ENCODE results near the gene IKBKG. TPM values are rescaled to one million over a fixed set of nuclear protein-coding genes. Genes with fewer than 3 reads are reported as not detected.
A peak's percentile ranks its signal among the peaks of the same experiment; 100 is the strongest.
"Not testable (repeated sequence)": the region's sequence is repeated elsewhere in the genome, so short reads cannot be mapped to it uniquely, and the experiment has no call there.

The IKBKG gene, protein sequence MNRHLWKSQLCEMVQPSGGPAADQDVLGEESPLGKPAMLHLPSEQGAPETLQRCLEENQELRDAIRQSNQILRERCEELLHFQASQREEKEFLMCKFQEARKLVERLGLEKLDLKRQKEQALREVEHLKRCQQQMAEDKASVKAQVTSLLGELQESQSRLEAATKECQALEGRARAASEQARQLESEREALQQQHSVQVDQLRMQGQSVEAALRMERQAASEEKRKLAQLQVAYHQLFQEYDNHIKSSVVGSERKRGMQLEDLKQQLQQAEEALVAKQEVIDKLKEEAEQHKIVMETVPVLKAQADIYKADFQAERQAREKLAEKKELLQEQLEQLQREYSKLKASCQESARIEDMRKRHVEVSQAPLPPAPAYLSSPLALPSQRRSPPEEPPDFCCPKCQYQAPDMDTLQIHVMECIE
- polyA plus RNA-seq (2013), result 13.9 TPM

DNA sequence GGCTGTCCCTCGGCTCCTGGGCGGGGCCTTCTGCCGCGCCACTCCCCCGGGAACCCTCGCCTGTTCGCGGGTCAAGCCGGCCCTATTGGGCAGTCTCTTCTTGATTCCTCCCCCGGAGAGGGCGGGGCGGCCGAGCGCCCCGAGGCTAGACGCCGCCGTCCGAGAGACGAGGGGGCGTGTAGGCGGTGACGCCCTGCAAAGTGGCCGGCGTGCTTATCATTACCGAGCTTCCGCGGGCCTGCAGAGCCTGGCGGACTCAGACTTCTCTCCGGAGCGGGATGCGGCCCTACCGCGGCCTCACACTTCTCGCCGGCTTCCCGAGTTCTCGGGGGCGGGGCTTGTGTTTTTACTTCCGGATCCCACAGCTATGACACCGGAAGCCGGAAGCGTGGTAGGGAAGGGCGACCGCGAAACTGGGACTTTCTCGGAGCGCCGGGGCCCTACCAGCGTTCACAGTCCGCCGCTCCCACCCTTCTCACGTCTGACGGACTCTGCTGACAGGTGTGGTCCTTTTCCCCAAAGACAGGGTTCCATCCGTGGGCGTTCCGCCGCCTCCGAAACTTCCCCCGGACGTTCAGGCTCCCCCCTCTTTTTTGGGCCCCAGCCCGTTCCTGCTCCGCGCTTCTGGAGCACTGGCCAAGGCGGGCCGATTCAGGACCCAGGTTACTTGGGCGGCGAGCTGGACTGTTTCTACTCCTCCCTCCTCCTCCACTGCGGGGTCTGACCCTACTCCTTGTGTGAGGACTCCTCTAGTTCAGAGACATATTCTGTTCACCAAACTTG, at the start of gene IKBKG:
Gene IKBKG, plus strand, starts transcription at position 376 of the 783 bp plus-strand sequence. CDS start 4,383 bp downstream, outside the sequence.
- POLR2A ChIA-PET, result no interaction called here
- Histone ChIP-seq H3K27ac (ENCODE audit: insufficient read depth in 1 of 2, low read depth in 1 of 2, low read length in 2 of 2, poor library complexity in 1 of 2, severe bottlenecking in 2 of 2) (peak within 1 kb of the TSS; percentile 74 to 89), H3K4me1 (ENCODE audit: control extremely low read depth in 1 of 4, control insufficient read depth in 4 of 4, insufficient read depth in 4 of 4, low read length in 3 of 4) (peaks cover 1 to 52% (median 41%) of the 10 kb centered on the region in 4 experiments), H3K9me3 (ENCODE audit: control extremely low read depth in 1 of 5, control insufficient read depth in 4 of 5, insufficient read depth in 2 of 5, low read depth in 1 of 5, low read length in 4 of 5) (peaks cover 0 to 8% (median 0%) of the 10 kb centered on the region in 5 experiments), H3K27me3 (replicated peaks in 2 of 5; ENCODE audit: control insufficient read depth in 4 of 5, insufficient read depth in 5 of 5, low read length in 4 of 5) (no peaks in the 10 kb centered on the region), H3K4me3 (ENCODE audit: control insufficient read depth in 1 of 7, extremely low read depth in 1 of 7, insufficient read depth in 4 of 7, low read depth in 2 of 7, low read length in 6 of 7) (peak within 1 kb of the TSS; percentile 68 to 89 (median 77)), H3K36me3 (ENCODE audit: control insufficient read depth in 4 of 4, insufficient read depth in 4 of 4, low read length in 3 of 4) (peaks cover 0 to 9% (median 4%) of the 10 kb centered on the region in 4 experiments)
- CTCF ChIA-PET, result no interaction called here
- WGBS (ENCODE audit: insufficient coverage), result 36% methylated on average over 57 of the region's 69 CpGs
- DNase-seq, result peak; percentile 85 to 92 (median 89)

DNA sequence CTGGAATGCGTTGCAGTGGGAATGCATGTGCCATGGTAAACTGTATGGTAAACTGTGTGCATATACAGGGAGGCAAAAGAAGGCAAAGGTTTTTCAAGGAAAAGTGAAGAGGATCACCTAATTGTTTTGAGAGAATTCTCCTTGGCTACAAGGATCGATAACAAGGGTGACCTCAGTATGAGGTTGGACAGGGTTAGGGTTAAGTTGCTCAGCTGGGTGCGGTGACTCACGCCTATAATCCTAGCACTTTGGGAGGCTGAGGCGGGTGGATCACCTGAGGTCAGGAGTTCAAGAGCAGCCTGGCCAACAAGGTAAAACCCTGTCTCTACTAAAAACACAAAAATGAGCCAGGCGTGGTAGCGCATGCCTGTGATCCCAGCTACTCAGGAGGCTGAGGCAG, 46.0 kb upstream of the IKBKG start:
- DNase-seq; H3K9me3 ChIP-seq (ENCODE audit: control extremely low read depth in 1 of 5, control insufficient read depth in 4 of 5, insufficient read depth in 2 of 5, low read depth in 1 of 5, low read length in 4 of 5); POLR2A ChIA-PET; H3K4me1 ChIP-seq (ENCODE audit: control extremely low read depth in 1 of 4, control insufficient read depth in 4 of 4, insufficient read depth in 4 of 4, low read length in 3 of 4); H3K4me3 ChIP-seq (ENCODE audit: control insufficient read depth in 1 of 7, extremely low read depth in 1 of 7, insufficient read depth in 4 of 7, low read depth in 2 of 7, low read length in 6 of 7); H3K27me3 ChIP-seq (replicated peaks in 2 of 5; ENCODE audit: control insufficient read depth in 4 of 5, insufficient read depth in 5 of 5, low read length in 4 of 5); H3K27ac ChIP-seq (ENCODE audit: insufficient read depth in 1 of 2, low read depth in 1 of 2, low read length in 2 of 2, poor library complexity in 1 of 2, severe bottlenecking in 2 of 2): not testable (repeated sequence)
- 96% methylated on average over 7 of the region's 7 CpGs for WGBS (ENCODE audit: insufficient coverage)
- peaks cover 0 to 15% (median 0%) of the 10 kb centered on the region in 4 experiments for H3K36me3 ChIP-seq (ENCODE audit: control insufficient read depth in 4 of 4, insufficient read depth in 4 of 4, low read length in 3 of 4)
- CTCF ChIA-PET, result interaction anchor here (1.5 kb wide), 1 partner anchor 14 kb away, joined by 3 read pairs; no protein-coding TSS in a partner anchor

DNA sequence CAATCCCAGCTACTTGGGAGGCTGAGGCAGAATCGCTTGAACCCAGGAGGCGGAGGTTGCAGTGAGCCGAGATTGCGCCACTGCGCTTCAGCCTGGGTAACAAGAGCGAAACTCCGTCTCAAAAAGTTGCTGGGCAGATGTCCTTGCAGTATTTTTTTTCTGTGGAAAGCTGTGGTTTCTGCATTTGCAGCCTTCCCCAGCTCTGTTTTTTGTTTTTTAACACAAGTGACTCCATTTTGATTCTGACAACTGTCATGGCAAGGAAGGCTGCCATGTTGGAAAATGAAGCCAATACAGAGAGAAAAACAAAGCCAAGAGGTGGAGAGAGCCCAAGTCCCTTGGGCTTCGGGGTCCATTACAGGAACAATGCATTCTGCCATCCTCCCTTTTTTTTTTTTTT, 45.3 kb upstream of the IKBKG start:
- no peak for DNase-seq
- Histone ChIP-seq H3K36me3 (ENCODE audit: control insufficient read depth in 4 of 4, insufficient read depth in 4 of 4, low read length in 3 of 4) (peaks cover 0 to 17% (median under 1%) of the 10 kb centered on the region in 4 experiments), H3K4me1 (ENCODE audit: control extremely low read depth in 1 of 4, control insufficient read depth in 4 of 4, insufficient read depth in 4 of 4, low read length in 3 of 4) (no peaks in the 10 kb centered on the region), H3K27me3 (replicated peaks in 2 of 5; ENCODE audit: control insufficient read depth in 4 of 5, insufficient read depth in 5 of 5, low read length in 4 of 5) (peaks cover 0 to 14% (median 0%) of the 10 kb centered on the region in 5 experiments), H3K9me3 (ENCODE audit: control extremely low read depth in 1 of 5, control insufficient read depth in 4 of 5, insufficient read depth in 2 of 5, low read depth in 1 of 5, low read length in 4 of 5) (no peaks in the 10 kb centered on the region), H3K4me3 (ENCODE audit: control insufficient read depth in 1 of 7, extremely low read depth in 1 of 7, insufficient read depth in 4 of 7, low read depth in 2 of 7, low read length in 6 of 7) (no peak overlapping the region), H3K27ac (ENCODE audit: insufficient read depth in 1 of 2, low read depth in 1 of 2, low read length in 2 of 2, poor library complexity in 1 of 2, severe bottlenecking in 2 of 2) (no peak overlapping the region)
- ChIA-PET POLR2A (no interaction called here), CTCF (interaction anchor here (0.9 to 1.5 kb wide), 2 partner anchors 13 to 25 kb away, joined by 3 read pairs; no protein-coding TSS in a partner anchor)
- WGBS (ENCODE audit: insufficient coverage), result 83% methylated on average over 7 of the region's 8 CpGs

DNA sequence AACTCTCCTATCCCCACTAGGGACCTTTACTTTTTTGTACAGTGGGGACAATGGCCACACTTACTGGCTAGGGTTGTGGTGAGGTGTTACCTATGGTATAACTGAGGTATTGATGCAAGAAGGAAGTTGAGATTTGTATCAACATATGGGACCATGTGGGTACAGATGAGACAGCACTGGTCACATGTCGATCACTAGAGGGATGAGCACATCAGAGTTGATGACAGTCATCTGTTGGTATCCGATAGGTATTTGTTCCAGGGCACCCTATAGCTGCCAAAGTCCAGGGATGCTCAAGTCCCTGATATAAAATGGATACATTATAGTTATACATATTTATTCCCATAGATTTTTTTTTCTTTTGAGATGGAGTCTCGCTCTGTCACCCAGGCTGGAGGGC, 44.4 kb upstream of the IKBKG start:
- 83% methylated on average over 2 of the region's 3 CpGs for WGBS (ENCODE audit: insufficient coverage)
- ChIA-PET POLR2A (no interaction called here), CTCF (no interaction called here)

DNA sequence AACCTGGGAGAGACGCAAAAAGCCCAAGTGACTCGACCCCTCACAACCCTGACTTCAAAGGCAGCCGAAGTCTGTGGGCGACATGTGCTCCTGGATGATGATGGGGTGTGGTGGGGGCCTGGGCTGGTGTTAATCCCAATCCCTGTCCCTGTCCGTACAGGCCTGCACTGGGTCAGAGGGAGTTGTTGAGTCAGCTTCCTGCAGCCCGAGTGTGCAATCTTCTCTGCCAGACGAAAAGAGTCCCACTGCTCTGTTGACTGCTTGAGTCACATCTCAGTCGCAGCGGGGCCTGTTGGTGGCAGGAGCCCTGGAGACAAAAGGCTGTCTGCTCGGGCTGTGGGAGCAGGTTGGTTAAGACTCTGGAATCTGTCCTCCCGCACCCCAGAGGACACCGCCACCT, 41.7 kb upstream of the IKBKG start:
- H3K4me3 ChIP-seq (ENCODE audit: control insufficient read depth in 1 of 7, extremely low read depth in 1 of 7, insufficient read depth in 4 of 7, low read depth in 2 of 7, low read length in 6 of 7), result no peak overlapping the region
- H3K4me1 ChIP-seq (ENCODE audit: control extremely low read depth in 1 of 4, control insufficient read depth in 4 of 4, insufficient read depth in 4 of 4, low read length in 3 of 4), result no peaks in the 10 kb centered on the region
- no peak overlapping the region for H3K27ac ChIP-seq (ENCODE audit: insufficient read depth in 1 of 2, low read depth in 1 of 2, low read length in 2 of 2, poor library complexity in 1 of 2, severe bottlenecking in 2 of 2)
- POLR2A ChIA-PET, result no interaction called here
- H3K36me3 ChIP-seq (ENCODE audit: control insufficient read depth in 4 of 4, insufficient read depth in 4 of 4, low read length in 3 of 4), result peaks cover 0 to 41% (median 9%) of the 10 kb centered on the region in 4 experiments
- H3K27me3 ChIP-seq (replicated peaks in 2 of 5; ENCODE audit: control insufficient read depth in 4 of 5, insufficient read depth in 5 of 5, low read length in 4 of 5), result peaks cover 0 to 14% (median 0%) of the 10 kb centered on the region in 5 experiments
- CTCF ChIA-PET, result no interaction called here
- no peak for DNase-seq
- peaks cover 0 to 13% (median 0%) of the 10 kb centered on the region in 5 experiments for H3K9me3 ChIP-seq (ENCODE audit: control extremely low read depth in 1 of 5, control insufficient read depth in 4 of 5, insufficient read depth in 2 of 5, low read depth in 1 of 5, low read length in 4 of 5)
- 93% methylated on average over 10 of the region's 12 CpGs for WGBS (ENCODE audit: insufficient coverage)

More for the DNA sequence above, 44.4 kb upstream of the IKBKG start:
- H3K36me3 ChIP-seq (ENCODE audit: control insufficient read depth in 4 of 4, insufficient read depth in 4 of 4, low read length in 3 of 4), result peaks cover 0 to 25% (median 5%) of the 10 kb centered on the region in 4 experiments
- peaks cover 0 to 2% (median 0%) of the 10 kb centered on the region in 5 experiments for H3K9me3 ChIP-seq (ENCODE audit: control extremely low read depth in 1 of 5, control insufficient read depth in 4 of 5, insufficient read depth in 2 of 5, low read depth in 1 of 5, low read length in 4 of 5)
- DNase-seq, result no peak
- no peak overlapping the region for H3K4me3 ChIP-seq (ENCODE audit: control insufficient read depth in 1 of 7, extremely low read depth in 1 of 7, insufficient read depth in 4 of 7, low read depth in 2 of 7, low read length in 6 of 7)
- H3K4me1 ChIP-seq (ENCODE audit: control extremely low read depth in 1 of 4, control insufficient read depth in 4 of 4, insufficient read depth in 4 of 4, low read length in 3 of 4), result no peaks in the 10 kb centered on the region
- peaks cover 0 to 14% (median 0%) of the 10 kb centered on the region in 5 experiments for H3K27me3 ChIP-seq (replicated peaks in 2 of 5; ENCODE audit: control insufficient read depth in 4 of 5, insufficient read depth in 5 of 5, low read length in 4 of 5)
- no peak overlapping the region for H3K27ac ChIP-seq (ENCODE audit: insufficient read depth in 1 of 2, low read depth in 1 of 2, low read length in 2 of 2, poor library complexity in 1 of 2, severe bottlenecking in 2 of 2)

DNA sequence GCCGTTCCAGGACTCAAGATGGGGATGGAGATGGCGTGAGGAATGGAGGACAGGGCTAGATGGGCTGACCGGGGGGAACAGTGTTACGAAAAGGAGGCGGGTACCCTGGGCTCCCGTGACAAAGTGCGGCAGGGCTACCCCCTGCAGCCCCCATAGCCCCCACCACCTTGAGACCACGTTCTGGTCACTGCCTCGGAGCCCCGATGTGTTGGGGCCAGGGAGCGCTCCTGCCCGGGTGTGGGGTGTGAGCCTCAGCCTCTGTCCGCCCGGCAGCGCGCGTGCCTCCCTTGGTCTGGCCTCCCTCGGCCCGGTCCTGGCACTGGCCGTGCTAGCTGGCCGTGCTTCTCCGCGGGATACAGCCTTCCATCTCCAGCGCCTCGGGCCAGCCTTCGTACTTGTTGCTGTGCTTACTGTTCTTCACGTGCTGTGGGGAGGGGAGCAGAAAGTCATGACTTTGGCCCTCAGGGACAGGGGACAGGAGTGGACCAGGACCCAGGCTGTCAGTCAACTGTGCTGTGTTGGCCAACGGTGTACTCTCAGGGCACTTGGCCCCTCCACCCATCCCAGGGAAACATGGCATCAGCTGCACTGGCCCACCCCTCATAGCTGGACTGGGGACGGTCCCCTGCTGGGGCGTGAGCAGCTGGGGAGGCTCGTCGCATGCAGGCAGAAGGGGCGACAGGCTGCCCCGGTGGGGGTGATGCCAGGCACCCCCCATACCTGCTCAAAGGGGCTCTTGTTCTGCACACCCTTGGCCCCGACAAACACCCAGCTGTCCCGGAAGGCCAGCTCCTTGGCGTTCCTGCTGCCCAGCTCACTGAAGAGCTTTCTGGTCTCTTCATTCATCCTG, 40.7 kb upstream of the IKBKG start:
- no peak overlapping the region for H3K27ac ChIP-seq (ENCODE audit: insufficient read depth in 1 of 2, low read depth in 1 of 2, low read length in 2 of 2, poor library complexity in 1 of 2, severe bottlenecking in 2 of 2)
- H3K4me1 ChIP-seq (ENCODE audit: control extremely low read depth in 1 of 4, control insufficient read depth in 4 of 4, insufficient read depth in 4 of 4, low read length in 3 of 4), result peaks cover 0 to 8% (median 3%) of the 10 kb centered on the region in 4 experiments
- H3K4me3 ChIP-seq (ENCODE audit: control insufficient read depth in 1 of 7, extremely low read depth in 1 of 7, insufficient read depth in 4 of 7, low read depth in 2 of 7, low read length in 6 of 7), result no peak overlapping the region
- peaks cover 0 to 13% (median 0%) of the 10 kb centered on the region in 5 experiments for H3K9me3 ChIP-seq (ENCODE audit: control extremely low read depth in 1 of 5, control insufficient read depth in 4 of 5, insufficient read depth in 2 of 5, low read depth in 1 of 5, low read length in 4 of 5)
- ChIA-PET CTCF (interaction anchor here (0.8 kb wide), 1 partner anchor 20 kb away, joined by 4 read pairs; no protein-coding TSS in a partner anchor), POLR2A (no interaction called here)
- H3K36me3 ChIP-seq (ENCODE audit: control insufficient read depth in 4 of 4, insufficient read depth in 4 of 4, low read length in 3 of 4), result peaks cover 0 to 41% (median 9%) of the 10 kb centered on the region in 4 experiments
- WGBS (ENCODE audit: insufficient coverage), result 95% methylated on average over 32 of the region's 37 CpGs
- H3K27me3 ChIP-seq (replicated peaks in 2 of 5; ENCODE audit: control insufficient read depth in 4 of 5, insufficient read depth in 5 of 5, low read length in 4 of 5), result peaks cover 0 to 14% (median 0%) of the 10 kb centered on the region in 5 experiments
- no peak for DNase-seq
